ENCODE data around the gene EXD3.

EXD3 gene

GRCh38 chr9:137461663-137462395, 38.9 kb upstream of the EXD3 start:
- peaks cover 6% of the 10 kb centered on the region for H3K36me3 Mint-ChIP-seq (ENCODE audit: insufficient read depth)
- peak overlapping the region; percentile 68 to 75 for H3K4me3 Mint-ChIP-seq
- ATAC-seq (replicated peaks) (peak; percentile 83), DNase-seq (peak; percentile 88 to 90 (median 89))
- H3K9me3 Mint-ChIP-seq = no peaks in the 10 kb centered on the region
- no peaks in the 10 kb centered on the region for H3K27me3 Mint-ChIP-seq
- H3K4me1 Mint-ChIP-seq (ENCODE audit: low read depth in 2 of 2) = peaks cover 18 to 23% of the 10 kb centered on the region in 2 donors
- H3K27ac Mint-ChIP-seq = peak overlapping the region; percentile 67 to 87

- Mint-ChIP-seq H3K4me3 (peak overlapping the region; percentile 68 to 75), H3K27ac (peak overlapping the region in 1 of 2 donors; percentile 87), H3K9me3 (no peaks in the 10 kb centered on the region), H3K4me1 (ENCODE audit: low read depth in 2 of 2) (peaks cover 18 to 23% of the 10 kb centered on the region in 2 donors), H3K36me3 (ENCODE audit: insufficient read depth) (peaks cover 6% of the 10 kb centered on the region), H3K27me3 (no peaks in the 10 kb centered on the region)
- DNase-seq = no peak
- ATAC-seq (replicated peaks) = no peak
These were observed 38.3 kb upstream of the EXD3 start for GRCh38 chr9:137461316-137461662.

DNA sequence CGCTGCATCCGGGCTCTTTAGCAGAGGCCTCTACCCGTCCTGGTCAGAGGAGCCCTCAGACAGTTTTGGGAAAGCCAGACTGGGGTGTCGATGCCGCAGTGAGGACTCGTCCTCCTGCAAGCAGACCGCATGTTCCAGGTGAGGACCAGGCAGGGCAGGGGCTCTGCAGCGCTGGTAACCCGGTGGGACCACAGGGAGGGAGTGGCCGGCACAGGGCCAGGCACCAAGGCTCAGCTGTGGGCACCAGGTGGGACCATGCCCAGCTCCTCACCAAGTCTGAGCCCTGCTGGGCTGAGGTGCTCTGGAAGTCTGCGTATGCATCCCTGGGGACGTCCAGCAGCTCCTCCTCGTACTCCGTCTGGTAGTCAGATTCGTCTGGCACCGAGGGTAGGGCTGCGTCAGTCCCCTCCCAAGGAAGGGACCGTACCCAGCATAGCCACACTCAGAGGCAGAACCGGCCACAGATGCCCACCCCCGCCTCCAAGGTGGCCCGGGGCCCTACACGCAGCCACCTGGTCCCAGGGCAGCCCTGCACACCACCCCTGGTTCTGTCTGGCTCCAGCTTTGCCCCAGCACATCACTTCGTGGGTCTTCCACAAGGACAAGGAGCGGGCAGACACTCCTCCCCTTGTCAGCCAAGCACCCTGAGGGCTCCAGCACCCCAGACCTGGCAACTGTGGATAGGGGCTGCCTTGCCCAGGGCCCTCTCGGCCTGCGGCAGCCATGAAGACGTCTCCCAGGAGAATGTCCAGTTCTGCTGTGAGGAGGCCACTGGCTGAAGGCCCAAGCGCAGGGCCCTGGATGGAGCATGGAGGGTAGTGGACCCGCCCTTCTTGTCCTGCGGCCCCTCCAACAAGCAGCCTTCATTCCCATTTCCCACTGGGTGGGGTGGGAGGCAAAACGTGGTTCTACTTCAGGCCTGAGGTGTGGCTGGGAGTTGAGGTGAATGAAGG, 37.7 kb upstream of the EXD3 start:
- Mint-ChIP-seq H3K36me3 (ENCODE audit: insufficient read depth) (peaks cover 6% of the 10 kb centered on the region), H3K9me3 (no peaks in the 10 kb centered on the region), H3K27me3 (no peaks in the 10 kb centered on the region), H3K4me3 (peak overlapping the region; percentile 68 to 75), H3K27ac (peak overlapping the region; percentile 10 to 87), H3K4me1 (ENCODE audit: low read depth in 2 of 2) (peaks cover 20 to 23% of the 10 kb centered on the region in 2 donors)
- no peak for DNase-seq
- no peak for ATAC-seq (replicated peaks)

DNA sequence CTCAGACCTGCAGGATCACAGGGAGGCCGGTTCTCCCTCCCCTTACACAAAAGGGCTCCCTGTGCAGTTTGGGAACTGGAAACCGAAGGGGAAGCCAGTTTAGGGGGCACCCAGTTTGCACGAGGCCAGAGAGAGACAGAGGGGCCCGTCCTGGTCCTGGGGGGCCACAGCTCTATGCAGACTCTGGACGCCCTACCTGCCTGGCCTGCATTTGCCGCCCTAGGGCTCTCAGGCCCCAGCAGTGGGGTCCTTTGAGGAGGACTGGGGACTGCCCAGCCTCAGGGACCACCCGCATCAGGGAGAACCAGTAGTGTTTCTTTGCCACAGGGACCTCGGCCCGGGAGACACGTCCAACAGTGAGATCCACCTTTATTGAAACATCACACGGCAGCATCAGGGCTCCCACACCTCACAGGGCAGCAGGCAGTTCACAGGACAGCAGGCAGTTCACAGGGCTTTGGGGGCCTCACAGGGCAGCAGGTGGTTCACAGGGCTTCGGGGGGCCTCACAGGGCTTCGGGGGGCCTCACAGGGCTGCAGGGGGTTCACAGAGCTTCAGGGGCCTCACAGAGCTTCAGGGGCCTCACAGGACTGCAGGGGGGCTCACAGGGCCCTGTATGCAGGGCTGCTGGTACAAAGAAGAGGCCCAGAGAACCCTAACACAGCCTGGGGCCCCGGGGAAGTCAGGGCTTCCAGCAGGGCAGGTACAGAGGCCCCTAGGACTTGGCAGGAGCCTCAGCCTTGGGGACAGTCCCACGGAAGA, 36.8 kb upstream of the EXD3 start:
- peaks cover 21 to 23% of the 10 kb centered on the region in 2 donors for H3K4me1 Mint-ChIP-seq (ENCODE audit: low read depth in 2 of 2)
- H3K9me3 Mint-ChIP-seq = no peaks in the 10 kb centered on the region
- peak overlapping the region; percentile 58 to 67 for H3K4me3 Mint-ChIP-seq
- DNase-seq (no peak), ATAC-seq (replicated peaks) (no peak)
- H3K36me3 Mint-ChIP-seq (ENCODE audit: insufficient read depth) = peaks cover 6% of the 10 kb centered on the region
- H3K27me3 Mint-ChIP-seq = no peaks in the 10 kb centered on the region
- peak overlapping the region; percentile 10 to 62 for H3K27ac Mint-ChIP-seq

DNA sequence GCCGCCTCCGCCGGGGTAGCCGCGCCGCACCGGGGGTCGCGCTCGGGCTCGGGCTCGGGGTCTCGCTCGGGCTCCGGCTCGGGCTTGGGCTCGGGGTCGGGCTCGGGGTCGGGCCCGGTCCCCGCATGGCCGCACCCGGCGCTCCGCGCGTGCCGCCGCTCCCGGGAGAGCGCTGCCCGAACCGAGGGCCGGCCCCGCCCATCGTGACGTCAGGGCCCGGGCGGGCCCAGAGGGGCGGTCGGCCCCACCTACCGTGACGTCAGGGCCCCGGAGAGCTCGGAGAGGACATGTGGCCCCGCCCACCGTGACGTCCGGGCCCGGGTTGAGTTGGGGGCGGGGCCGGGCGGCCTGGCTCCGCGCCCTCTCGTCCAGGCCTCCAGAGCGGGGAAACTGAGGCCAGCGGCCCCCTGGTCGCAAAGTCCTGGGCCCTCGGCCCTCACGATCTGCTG, 36.2 kb upstream of the EXD3 start, which contains the start of gene NSMF:
NSMF (minus strand) TSS at position 183 of the 449 bp plus-strand sequence. CDS start 232 bp downstream, outside the sequence.
- ATAC-seq (replicated peaks) = peak; percentile 62
- H3K4me1 Mint-ChIP-seq (ENCODE audit: low read depth in 2 of 2) = peaks cover 21 to 23% of the 10 kb centered on the region in 2 donors
- DNase-seq = peak; percentile 92 to 95 (median 93)

DNA sequence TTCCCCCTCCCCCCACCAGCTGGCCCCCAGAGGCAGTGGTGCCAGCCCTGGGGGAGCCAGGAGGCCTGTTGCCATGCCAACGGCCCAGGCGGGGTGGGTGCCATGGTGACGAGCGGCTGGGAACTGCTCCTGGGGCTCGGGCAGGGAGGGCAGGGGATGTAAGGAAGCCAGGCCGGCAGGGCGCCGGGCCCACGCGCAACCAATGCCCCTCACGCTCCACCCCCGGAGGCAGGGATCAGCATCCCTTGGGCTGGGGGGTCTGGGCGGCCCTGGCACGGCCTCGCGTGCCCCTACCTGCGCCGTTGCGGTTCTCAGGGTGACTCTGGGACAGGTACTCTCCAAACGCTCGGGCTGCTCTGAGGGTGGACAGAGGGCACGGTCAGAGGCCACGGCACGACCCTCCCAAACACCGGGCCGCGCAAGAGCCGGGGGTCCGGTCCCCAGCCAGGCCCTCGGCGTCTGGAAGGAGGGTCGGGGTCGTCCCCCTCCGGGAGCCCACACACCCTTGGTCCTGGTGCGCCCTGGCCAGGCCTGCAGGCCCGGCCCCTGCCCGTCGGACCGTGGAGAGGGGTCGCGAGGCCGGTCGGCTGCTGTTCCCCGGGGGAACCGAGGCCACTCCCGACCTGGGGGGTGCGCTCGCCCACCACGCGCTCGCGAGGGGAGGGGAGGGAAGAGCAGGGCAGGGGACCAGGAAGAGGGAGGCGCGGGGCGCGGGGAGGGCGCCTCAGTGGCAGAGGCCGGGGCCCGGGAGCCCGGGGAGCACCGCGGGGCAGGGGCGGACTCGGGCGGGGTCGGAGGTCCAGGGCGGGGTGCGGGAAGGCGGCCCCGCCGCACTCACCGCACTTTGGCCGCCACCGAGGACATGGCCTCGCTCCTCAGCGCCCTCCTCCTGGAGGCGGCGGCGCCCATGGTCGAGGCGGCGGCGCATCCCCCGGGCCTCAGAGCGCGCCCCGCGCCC, 35.5 kb upstream of the EXD3 start:
- peak overlapping the region; percentile 46 to 67 for H3K4me3 Mint-ChIP-seq
- no peaks in the 10 kb centered on the region for H3K27me3 Mint-ChIP-seq
- H3K4me1 Mint-ChIP-seq (ENCODE audit: low read depth in 2 of 2) = peaks cover 21 to 23% of the 10 kb centered on the region in 2 donors
- DNase-seq (no peak), ATAC-seq (replicated peaks) (peak; percentile 10)
- no peaks in the 10 kb centered on the region for H3K9me3 Mint-ChIP-seq
- H3K27ac Mint-ChIP-seq = no peak overlapping the region
- H3K36me3 Mint-ChIP-seq (ENCODE audit: insufficient read depth) = peaks cover 9% of the 10 kb centered on the region

More for the DNA sequence above, 36.2 kb upstream of the EXD3 start, which contains the start of gene NSMF:
- Mint-ChIP-seq H3K9me3 (no peaks in the 10 kb centered on the region), H3K27ac (peak within 1 kb of the TSS; percentile 10 to 62), H3K27me3 (no peaks in the 10 kb centered on the region), H3K4me3 (peak within 1 kb of the TSS; percentile 58 to 67), H3K36me3 (ENCODE audit: insufficient read depth) (peaks cover 6% of the 10 kb centered on the region)

DNA sequence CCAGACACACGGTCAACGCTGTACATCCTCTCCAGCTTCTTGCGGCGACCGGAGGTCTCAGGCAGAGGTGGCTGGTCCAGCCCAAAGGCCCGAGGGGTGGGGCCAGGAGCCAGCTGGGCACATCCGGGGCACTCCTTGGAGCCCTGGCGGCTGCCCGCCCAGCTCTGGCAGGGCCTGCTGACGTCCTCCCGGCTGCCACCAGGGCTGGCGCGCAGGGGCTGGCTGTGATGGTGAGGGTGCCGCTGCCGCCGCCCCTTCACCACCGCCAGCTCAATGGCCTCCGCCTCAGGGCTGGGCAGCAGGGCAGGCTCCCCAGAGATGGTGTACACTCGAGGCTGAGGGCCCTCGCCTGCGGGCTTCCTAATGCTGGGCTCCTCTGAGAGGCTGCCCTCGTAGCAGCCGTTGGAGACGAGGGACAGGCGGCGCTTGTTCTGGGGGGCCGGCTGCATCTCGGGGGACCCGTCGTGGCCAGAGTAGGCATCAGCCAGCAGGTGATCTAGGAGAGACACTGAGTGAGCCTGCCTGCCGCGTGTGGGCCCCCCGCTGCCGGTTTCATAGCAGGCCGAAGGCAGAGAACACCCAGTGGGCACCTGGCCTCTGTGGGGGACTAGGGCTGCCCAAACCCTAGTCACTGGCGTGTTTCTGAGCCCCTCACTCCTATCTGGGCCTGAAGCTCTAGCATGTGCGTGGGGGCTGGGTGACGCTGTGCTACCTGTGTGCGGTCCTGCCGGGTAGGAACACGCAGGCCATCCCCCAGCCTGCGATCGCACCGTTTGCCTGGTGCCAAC, 34.6 kb upstream of the EXD3 start:
- peaks cover 18 to 20% of the 10 kb centered on the region in 2 donors for H3K4me1 Mint-ChIP-seq (ENCODE audit: low read depth in 2 of 2)
- DNase-seq (no peak), ATAC-seq (replicated peaks) (no peak)
- H3K4me3 Mint-ChIP-seq = peak overlapping the region; percentile 46 to 67
- no peaks in the 10 kb centered on the region for H3K9me3 Mint-ChIP-seq
- no peaks in the 10 kb centered on the region for H3K27me3 Mint-ChIP-seq
- H3K36me3 Mint-ChIP-seq (ENCODE audit: insufficient read depth) = peaks cover 8% of the 10 kb centered on the region
- H3K27ac Mint-ChIP-seq = no peak overlapping the region

DNA sequence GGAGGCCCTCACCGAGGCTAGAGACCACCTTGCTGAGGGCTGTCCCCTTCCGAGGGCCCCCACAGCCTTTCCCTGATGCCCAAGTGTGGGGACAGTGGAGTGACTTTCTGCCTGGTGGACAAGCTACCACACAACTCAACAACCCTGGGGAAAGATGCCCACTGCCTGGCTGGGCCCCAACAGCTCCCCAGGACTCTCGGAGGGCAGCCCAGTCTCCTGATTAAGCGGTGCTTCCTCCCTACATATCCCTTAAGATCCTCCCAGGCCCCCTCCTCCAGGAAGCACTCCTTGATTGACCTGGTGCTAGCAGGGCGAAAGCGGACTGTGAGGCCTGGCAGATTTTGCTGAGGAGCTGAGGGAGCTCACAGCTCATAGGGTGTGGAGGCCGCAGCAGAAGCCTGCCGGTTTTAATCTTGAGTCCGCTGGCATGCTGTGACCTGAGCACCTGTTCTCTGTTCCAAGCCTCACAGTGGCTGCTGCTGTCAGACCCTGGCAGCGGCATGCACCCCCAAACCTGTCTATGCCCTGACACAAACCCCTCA, 34.0 kb upstream of the EXD3 start:
- H3K27ac Mint-ChIP-seq = no peak overlapping the region

DNA sequence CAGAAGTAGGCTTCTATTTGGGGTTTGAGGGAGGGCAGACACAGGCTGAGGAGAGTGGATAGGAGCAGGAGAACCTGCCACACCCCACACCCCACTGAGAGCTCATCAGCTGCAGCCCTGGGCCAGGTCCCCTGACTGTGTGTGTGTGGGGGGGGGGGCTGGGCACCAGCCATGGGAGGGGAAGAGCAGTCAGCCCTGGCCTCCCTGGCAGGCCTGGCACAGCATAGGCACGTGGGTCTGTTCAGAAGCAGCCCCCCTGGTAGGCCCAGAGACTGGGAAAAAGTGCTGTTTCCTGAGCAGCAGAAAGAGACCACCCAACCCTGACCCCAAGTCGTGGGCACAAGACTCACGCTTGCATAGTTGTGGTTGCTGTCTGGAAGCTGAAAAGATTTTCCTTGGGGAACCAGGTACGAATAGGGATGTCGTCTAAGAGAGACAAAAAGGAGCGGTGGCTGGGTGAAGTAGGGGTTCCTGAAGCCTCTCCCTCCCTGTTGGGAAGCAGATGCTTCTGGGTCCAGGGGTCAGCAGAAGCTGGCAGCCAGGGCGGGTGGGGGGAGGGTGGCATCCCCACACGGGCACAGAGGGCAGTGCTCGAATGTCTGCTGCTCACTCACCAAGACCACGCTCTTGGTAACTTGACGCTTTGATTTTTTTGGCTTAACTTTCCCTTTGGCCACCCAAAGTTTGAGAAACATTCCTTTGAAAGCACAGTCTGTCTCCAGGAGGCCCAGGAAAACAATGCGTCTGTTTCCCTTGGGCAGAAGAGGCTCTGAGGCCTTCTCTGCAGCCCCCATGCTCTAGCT, 33.3 kb upstream of the EXD3 start:
- peaks cover 17% of the 10 kb centered on the region for H3K36me3 Mint-ChIP-seq (ENCODE audit: insufficient read depth)
- no peak overlapping the region for H3K27ac Mint-ChIP-seq
- H3K9me3 Mint-ChIP-seq = no peaks in the 10 kb centered on the region
- H3K4me3 Mint-ChIP-seq = peak overlapping the region in 1 of 2 donors; percentile 6
- DNase-seq (no peak), ATAC-seq (replicated peaks) (no peak)
- H3K27me3 Mint-ChIP-seq = no peaks in the 10 kb centered on the region
- H3K4me1 Mint-ChIP-seq (ENCODE audit: low read depth in 2 of 2) = peaks cover 21 to 28% of the 10 kb centered on the region in 2 donors

More for the DNA sequence above, 34.0 kb upstream of the EXD3 start:
- DNase-seq (no peak), ATAC-seq (replicated peaks) (no peak)
- Mint-ChIP-seq H3K4me1 (ENCODE audit: low read depth in 2 of 2) (peaks cover 22% of the 10 kb centered on the region in 2 donors), H3K9me3 (no peaks in the 10 kb centered on the region), H3K4me3 (no peak overlapping the region), H3K36me3 (ENCODE audit: insufficient read depth) (peaks cover 14% of the 10 kb centered on the region), H3K27me3 (no peaks in the 10 kb centered on the region)

DNA sequence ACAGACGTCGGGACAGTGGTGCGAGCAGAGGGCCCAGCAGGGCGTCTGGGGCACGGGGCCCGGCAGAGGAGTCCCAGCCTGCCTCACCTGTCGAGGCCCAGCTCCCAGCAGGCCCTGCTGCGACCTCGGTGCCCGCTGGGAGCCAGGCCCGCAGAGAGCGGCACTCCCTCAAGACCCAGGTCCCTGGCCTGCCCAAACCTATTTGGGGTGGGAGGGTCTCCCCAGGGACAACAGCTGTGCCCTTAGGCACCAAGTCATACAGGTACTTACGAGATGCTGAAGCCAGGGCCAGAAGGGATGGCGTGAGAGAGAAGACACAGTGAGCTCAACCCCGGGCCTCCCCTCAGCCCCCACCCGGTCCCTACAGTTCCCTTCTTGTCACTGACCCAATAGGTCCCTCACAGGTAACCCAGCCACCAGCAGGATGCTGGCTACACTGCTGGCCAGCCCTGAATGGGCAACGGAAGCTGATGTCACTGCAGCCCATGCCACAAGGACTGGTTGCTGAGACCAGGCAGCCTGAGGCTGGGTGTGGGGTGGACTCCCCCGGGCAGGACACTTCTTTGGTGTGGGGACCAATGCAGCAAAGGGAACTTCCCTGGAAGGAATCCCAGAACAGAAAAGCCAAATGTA, 32.5 kb upstream of the EXD3 start:
- H3K4me1 Mint-ChIP-seq (ENCODE audit: low read depth in 2 of 2) = peaks cover 14 to 31% of the 10 kb centered on the region in 2 donors
- H3K27ac Mint-ChIP-seq = no peak overlapping the region
- DNase-seq = no peak
- H3K27me3 Mint-ChIP-seq = no peaks in the 10 kb centered on the region
- no peak overlapping the region for H3K4me3 Mint-ChIP-seq
- no peaks in the 10 kb centered on the region for H3K9me3 Mint-ChIP-seq
- peaks cover 22% of the 10 kb centered on the region for H3K36me3 Mint-ChIP-seq (ENCODE audit: insufficient read depth)
- no peak for ATAC-seq (replicated peaks)

Measured in effector memory CD8-positive, alpha-beta T cell (primary cell).